ENCODE data around the gene SOHLH1. TPM values are rescaled to one million over a fixed set of nuclear protein-coding genes. Genes with fewer than 3 reads are reported as not detected.

SOHLH1 gene
- total and polyA plus RNA-seq, 10 of the 15 experiments (the other 5 are each of a cell fraction or from before 2014, with no cell fraction given): not detected

- Histone ChIP-seq H3K4me3 (no peak overlapping the region), H3K9ac (ENCODE audit: control insufficient read depth, insufficient read depth, low read length) (no peak overlapping the region), H3K27ac (ENCODE audit: control insufficient read depth, insufficient read depth) (no peak overlapping the region), H3K4me2 (ENCODE audit: control insufficient read depth, insufficient read depth) (no peak overlapping the region), H3K27me3 (replicated peaks in 1 of 2; ENCODE audit: control insufficient read depth in 2 of 2, insufficient read depth in 2 of 2, low read length in 1 of 2) (no peaks in the 10 kb centered on the region; a peak in 2 of 4 replicates), H2AFZ (ENCODE audit: control insufficient read depth, low read depth, low read length) (no peak overlapping the region), H3K4me1 (ENCODE audit: control insufficient read depth, insufficient read depth, low read length) (no peaks in the 10 kb centered on the region), H4K20me1 (ENCODE audit: control insufficient read depth, insufficient read depth) (no peaks in the 10 kb centered on the region), H3K9me3 (replicated peaks; ENCODE audit: control insufficient read depth, insufficient read depth, low read length) (no peaks in the 10 kb centered on the region), H3K79me2 (ENCODE audit: control insufficient read depth, insufficient read depth, low read length) (no peaks in the 10 kb centered on the region), H3K36me3 (ENCODE audit: control insufficient read depth in 2 of 2, insufficient read depth in 2 of 2, low read length in 1 of 2) (no peaks in the 10 kb centered on the region)
- ChIA-PET CTCF (interaction anchor here (1.3 kb wide), 1 partner anchor 10 kb away, joined by 4 read pairs; no protein-coding TSS in a partner anchor), SMC1A (ENCODE audit: uncharacterized antibody, unreplicated experiment) (no interaction called here), RAD21 (ENCODE audit: unreplicated experiment) (no interaction called here), POLR2A (no interaction called here)
- no peak for ATAC-seq
- no peak for FAIRE-seq
- BruUV-seq (replicated peaks): no TSS peak
- in situ Hi-C loops (cut with MboI) (no loop called here), intact Hi-C loops (cut with micrococcal nuclease; ENCODE audit: unreplicated experiment) (no loop called here)
- 17% methylated on average over 11 of the region's 11 CpGs for WGBS (ENCODE audit: insufficient coverage, insufficient replicate concordance, low lambda C conversion rate, missing lambda C conversion rate)
- TF ChIP-seq SRF (IDR thresholded peaks at IDR 0.05; ENCODE audit: low read depth in 2 of 2, low read length in 2 of 2) (no peak), TBL1XR1 (IDR thresholded peaks at IDR 0.05; ENCODE audit: low read depth, low read length) (no peak), ZBED1 (IDR thresholded peaks at IDR 0.05; ENCODE audit: borderline replicate concordance) (no peak), ZNF24 (IDR thresholded peaks at IDR 0.05) (no peak), PKNOX1 (IDR thresholded peaks at IDR 0.05) (no peak), ATF3 (IDR thresholded peaks at IDR 0.05; ENCODE audit: borderline replicate concordance, extremely low read depth, low read depth, low read length) (no peak), TARDBP (IDR thresholded peaks at IDR 0.05; ENCODE audit: borderline replicate concordance) (no peak), ZNF687 (IDR thresholded peaks at IDR 0.05) (no peak)
- DNase-seq (ENCODE audit: low read depth, low spot score): no peak
These were observed 5.5 kb downstream of the SOHLH1 start for GRCh38 chr9:135693771-135694170.

Measured in GM12878 (cell line).